ENCODE measurements around the gene PPM1F.
"Not testable (repeated sequence)": the region's sequence is repeated elsewhere in the genome, so short reads cannot be mapped to it uniquely, and the experiment has no call there.

DNA sequence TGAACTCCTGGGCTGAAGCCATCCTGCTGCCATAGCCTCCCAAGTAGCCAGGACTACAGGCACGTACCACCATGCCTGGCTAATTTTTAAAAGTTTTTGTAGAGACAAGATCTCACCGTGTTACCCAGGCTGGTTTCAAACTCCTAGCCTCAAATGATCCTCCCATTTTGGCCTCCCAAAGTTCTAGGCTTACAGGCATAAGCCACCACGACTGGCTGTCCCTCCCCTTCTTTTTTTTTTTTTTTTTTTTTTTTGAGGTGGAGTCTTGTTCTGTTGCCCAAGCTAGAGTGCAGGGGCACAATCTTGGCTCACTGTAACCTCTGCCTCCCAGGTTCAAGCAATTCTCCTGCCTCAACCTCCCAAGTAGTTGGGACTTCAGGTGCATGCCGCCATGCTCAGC is 77.7 kb downstream of the PPM1F start:
- not testable (repeated sequence) for TF ChIP-seq CBX8 (IDR thresholded peaks at IDR 0.05); ZFP36 (IDR thresholded peaks at IDR 0.05; ENCODE audit: borderline replicate concordance, partially characterized antibody); POLR2A (IDR thresholded peaks at IDR 0.05; ENCODE audit: low read length); CTCF (IDR thresholded peaks at IDR 0.05); CHD2 (IDR thresholded peaks at IDR 0.05; ENCODE audit: low read length, partially characterized antibody); FOSL2 (IDR thresholded peaks at IDR 0.05); FOSL2 (CRISPR knock-in tag; IDR thresholded peaks at IDR 0.05); CHD4 (IDR thresholded peaks at IDR 0.05; ENCODE audit: borderline replicate concordance); MAFK (IDR thresholded peaks at IDR 0.05; ENCODE audit: partially characterized antibody); KDM5A (IDR thresholded peaks at IDR 0.05); EP300 (IDR thresholded peaks at IDR 0.05); CBX2 (IDR thresholded peaks at IDR 0.05; ENCODE audit: borderline replicate concordance, low read depth)
